ENCODE results near the gene CEP57.

DNA sequence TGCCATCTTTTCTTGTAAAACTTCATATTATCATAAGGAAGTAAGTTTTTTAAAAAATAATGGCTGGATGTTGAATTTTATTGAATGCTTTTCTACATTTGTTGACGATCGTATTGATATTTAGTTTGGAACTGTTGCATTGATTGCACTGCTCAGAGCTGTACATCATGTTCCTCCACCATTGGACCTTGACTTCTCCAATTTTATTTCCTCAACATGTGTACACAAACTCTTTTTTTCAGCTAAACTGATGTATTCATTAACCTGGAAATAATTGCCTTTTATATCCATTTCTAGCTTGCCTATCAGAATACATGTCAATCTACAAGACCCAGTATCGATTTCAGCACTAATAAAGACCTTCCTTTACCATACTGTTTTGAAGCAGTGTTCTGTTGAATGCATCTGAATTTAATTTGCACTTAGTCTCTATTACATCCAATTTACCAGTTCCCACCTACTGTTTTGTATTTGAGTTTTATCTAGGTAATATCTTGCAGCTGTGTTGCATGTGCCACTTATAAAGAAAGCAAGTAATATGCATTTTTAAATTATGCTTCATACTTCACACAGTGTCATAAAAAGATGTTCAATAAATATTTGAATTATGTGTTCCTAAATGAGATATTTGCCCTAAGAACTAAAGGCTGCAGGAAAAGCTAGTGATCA lies 5.5 kb downstream of the CEP57 start:
- TF ChIP-seq, protein P1, sequence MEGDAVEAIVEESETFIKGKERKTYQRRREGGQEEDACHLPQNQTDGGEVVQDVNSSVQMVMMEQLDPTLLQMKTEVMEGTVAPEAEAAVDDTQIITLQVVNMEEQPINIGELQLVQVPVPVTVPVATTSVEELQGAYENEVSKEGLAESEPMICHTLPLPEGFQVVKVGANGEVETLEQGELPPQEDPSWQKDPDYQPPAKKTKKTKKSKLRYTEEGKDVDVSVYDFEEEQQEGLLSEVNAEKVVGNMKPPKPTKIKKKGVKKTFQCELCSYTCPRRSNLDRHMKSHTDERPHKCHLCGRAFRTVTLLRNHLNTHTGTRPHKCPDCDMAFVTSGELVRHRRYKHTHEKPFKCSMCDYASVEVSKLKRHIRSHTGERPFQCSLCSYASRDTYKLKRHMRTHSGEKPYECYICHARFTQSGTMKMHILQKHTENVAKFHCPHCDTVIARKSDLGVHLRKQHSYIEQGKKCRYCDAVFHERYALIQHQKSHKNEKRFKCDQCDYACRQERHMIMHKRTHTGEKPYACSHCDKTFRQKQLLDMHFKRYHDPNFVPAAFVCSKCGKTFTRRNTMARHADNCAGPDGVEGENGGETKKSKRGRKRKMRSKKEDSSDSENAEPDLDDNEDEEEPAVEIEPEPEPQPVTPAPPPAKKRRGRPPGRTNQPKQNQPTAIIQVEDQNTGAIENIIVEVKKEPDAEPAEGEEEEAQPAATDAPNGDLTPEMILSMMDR (conservative IDR thresholded peaks at IDR 0.05; ENCODE audit: low read depth, low read length), result no peak
- TF ChIP-seq EZH2 (IDR thresholded peaks at IDR 0.05; ENCODE audit: borderline replicate concordance, low read depth, low read length, poor library complexity, severe bottlenecking), result no peak

Measured in A673 (cell line).